ENCODE measurements around the gene SFXN2.

DNA sequence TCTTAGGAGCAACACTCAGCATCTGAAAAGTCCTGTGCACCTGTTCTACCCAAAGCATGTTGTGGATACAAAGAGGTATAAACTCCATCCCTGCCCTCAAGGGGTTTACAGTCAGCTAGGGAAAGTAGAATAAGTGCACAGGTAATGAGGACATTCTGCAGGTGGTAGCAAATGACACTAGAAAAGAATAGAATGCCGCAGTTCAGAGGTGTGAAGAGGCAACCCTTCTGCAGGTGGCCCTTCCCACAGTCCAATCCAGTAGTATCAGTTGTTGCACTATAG, 66.0 kb downstream of the SFXN2 start:
- TF ChIP-seq, protein P1, sequence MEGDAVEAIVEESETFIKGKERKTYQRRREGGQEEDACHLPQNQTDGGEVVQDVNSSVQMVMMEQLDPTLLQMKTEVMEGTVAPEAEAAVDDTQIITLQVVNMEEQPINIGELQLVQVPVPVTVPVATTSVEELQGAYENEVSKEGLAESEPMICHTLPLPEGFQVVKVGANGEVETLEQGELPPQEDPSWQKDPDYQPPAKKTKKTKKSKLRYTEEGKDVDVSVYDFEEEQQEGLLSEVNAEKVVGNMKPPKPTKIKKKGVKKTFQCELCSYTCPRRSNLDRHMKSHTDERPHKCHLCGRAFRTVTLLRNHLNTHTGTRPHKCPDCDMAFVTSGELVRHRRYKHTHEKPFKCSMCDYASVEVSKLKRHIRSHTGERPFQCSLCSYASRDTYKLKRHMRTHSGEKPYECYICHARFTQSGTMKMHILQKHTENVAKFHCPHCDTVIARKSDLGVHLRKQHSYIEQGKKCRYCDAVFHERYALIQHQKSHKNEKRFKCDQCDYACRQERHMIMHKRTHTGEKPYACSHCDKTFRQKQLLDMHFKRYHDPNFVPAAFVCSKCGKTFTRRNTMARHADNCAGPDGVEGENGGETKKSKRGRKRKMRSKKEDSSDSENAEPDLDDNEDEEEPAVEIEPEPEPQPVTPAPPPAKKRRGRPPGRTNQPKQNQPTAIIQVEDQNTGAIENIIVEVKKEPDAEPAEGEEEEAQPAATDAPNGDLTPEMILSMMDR (IDR thresholded peaks at IDR 0.05), result no peak
- TF ChIP-seq POLR2A (IDR thresholded peaks at IDR 0.05), result no peak

Measured in right lobe of liver (tissue), 4 donors.